ENCODE measurements around the gene TRAPPC1. TPM values are rescaled to one million over a fixed set of nuclear protein-coding genes. Genes with fewer than 3 reads are reported as not detected.

The TRAPPC1 gene
- total RNA-seq, 2 donors from 2014 or later = 52.4 to 68.2 TPM

- peaks cover 0 to 4% of the 10 kb centered on the region in 2 donors for H3K4me1 ChIP-seq
- no peaks in the 10 kb centered on the region for H3K27me3 ChIP-seq
- DNase-seq (ENCODE audit: low spot score) = no peak
- no peak overlapping the region for H3K4me3 ChIP-seq
- H3K27ac ChIP-seq = no peak overlapping the region
- TF ChIP-seq, protein P1, sequence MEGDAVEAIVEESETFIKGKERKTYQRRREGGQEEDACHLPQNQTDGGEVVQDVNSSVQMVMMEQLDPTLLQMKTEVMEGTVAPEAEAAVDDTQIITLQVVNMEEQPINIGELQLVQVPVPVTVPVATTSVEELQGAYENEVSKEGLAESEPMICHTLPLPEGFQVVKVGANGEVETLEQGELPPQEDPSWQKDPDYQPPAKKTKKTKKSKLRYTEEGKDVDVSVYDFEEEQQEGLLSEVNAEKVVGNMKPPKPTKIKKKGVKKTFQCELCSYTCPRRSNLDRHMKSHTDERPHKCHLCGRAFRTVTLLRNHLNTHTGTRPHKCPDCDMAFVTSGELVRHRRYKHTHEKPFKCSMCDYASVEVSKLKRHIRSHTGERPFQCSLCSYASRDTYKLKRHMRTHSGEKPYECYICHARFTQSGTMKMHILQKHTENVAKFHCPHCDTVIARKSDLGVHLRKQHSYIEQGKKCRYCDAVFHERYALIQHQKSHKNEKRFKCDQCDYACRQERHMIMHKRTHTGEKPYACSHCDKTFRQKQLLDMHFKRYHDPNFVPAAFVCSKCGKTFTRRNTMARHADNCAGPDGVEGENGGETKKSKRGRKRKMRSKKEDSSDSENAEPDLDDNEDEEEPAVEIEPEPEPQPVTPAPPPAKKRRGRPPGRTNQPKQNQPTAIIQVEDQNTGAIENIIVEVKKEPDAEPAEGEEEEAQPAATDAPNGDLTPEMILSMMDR (IDR thresholded peaks at IDR 0.05) = no peak
- no peaks in the 10 kb centered on the region for H3K9me3 ChIP-seq
- peaks cover 50% of the 10 kb centered on the region for H3K36me3 ChIP-seq
Observed at GRCh38 chr17:7894866-7895265, 36.9 kb downstream of the TRAPPC1 start.

DNA sequence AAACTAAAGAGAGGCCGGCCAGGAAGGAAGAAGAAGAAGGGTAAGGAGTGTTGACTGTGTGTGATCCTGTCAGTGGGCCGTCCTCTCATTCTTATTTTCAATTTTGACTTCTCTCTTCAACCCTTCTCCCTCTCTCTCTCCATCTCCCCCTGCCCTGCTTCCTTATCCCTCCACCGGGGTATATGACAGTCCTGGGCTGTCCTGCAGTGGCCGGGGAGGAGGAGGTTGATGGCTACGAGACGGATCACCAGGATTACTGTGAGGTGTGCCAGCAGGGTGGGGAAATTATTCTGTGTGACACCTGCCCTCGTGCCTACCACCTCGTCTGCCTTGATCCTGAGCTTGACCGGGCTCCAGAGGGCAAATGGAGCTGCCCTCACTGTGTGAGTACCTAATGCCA lies 37.5 kb downstream of the TRAPPC1 start:
- no peak for DNase-seq (ENCODE audit: low spot score)
- TF ChIP-seq, protein P1 (IDR thresholded peaks at IDR 0.05) = no peak
- Histone ChIP-seq H3K27ac (no peak overlapping the region), H3K36me3 (peaks cover 43% of the 10 kb centered on the region), H3K27me3 (no peaks in the 10 kb centered on the region), H3K9me3 (no peaks in the 10 kb centered on the region), H3K4me1 (peaks cover 0 to 10% of the 10 kb centered on the region in 2 donors), H3K4me3 (no peak overlapping the region)

DNA sequence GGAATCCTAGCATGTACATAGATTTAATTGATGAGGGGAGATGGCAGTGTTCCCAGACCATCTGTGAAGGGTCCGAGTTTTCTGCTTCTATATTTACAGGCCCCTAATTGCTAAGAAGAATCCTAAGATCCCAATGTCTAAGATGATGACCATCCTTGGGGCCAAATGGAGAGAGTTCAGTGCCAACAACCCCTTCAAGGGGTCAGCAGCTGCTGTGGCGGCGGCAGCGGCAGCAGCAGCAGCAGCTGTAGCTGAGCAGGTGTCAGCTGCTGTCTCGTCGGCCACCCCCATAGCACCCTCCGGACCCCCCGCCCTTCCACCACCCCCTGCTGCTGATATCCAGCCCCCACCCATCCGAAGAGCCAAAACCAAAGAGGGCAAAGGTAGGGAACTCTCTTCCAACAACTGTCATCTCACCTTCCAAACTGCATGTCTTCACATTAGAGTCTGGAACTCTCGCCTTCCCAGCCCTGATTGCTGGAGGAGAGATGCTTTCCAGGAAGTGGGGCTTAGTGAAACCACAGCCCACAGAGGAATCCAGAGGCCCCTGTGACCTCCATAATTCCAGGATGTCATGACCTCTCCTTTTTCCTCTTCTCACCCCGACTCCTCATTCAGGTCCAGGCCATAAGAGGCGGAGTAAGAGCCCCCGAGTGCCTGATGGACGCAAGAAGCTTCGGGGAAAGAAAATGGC lies 38.4 kb downstream of the TRAPPC1 start:
- peaks cover 34% of the 10 kb centered on the region for H3K36me3 ChIP-seq

DNA sequence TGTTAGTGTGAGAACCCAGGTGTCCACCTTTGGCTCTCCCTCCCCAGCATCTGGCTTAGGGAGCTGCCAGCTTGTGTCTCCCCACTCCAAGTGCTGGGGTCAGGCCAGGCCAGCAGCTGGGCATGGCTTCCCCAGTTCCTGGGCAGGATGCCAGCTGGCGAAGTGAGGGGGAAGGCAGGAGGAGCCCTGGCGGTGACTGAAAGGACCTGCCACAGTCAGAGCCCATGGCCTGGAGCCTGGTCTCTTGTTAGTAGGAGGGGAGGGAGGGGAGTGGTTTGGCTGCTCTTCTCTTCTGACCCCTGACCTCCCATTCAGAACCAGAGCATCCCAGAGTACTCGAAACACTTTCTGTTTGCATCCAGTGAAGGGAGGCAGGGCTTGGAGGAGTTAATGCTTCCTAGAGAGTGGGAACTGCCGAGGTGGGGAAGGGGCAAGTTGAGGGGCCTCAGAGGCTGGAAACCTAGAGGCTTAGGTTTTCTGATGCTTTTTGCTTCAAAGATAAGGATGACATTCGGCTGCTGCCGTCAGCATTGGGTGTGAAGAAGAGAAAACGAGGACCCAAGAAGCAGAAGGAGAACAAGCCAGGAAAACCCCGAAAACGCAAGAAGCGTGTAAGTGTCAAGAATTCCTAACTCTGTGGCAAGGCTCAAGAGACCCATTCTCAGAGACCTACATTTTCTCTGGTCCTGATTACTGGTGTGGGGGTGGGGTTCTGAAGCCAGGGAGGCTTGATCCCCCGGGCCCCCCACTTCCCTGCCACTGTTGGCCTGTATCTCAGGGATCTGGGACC lies 42.4 kb downstream of the TRAPPC1 start:
- DNase-seq (ENCODE audit: low spot score) = peak; percentile 96

More for the DNA sequence above, 38.4 kb downstream of the TRAPPC1 start:
- H3K9me3 ChIP-seq = no peaks in the 10 kb centered on the region
- H3K4me3 ChIP-seq = no peak overlapping the region
- H3K4me1 ChIP-seq = peaks cover 0 to 19% of the 10 kb centered on the region in 2 donors
- H3K27ac ChIP-seq = no peak overlapping the region
- DNase-seq (ENCODE audit: low spot score) = no peak
- no peaks in the 10 kb centered on the region for H3K27me3 ChIP-seq
- TF ChIP-seq, protein P1 (IDR thresholded peaks at IDR 0.05) = no peak

DNA sequence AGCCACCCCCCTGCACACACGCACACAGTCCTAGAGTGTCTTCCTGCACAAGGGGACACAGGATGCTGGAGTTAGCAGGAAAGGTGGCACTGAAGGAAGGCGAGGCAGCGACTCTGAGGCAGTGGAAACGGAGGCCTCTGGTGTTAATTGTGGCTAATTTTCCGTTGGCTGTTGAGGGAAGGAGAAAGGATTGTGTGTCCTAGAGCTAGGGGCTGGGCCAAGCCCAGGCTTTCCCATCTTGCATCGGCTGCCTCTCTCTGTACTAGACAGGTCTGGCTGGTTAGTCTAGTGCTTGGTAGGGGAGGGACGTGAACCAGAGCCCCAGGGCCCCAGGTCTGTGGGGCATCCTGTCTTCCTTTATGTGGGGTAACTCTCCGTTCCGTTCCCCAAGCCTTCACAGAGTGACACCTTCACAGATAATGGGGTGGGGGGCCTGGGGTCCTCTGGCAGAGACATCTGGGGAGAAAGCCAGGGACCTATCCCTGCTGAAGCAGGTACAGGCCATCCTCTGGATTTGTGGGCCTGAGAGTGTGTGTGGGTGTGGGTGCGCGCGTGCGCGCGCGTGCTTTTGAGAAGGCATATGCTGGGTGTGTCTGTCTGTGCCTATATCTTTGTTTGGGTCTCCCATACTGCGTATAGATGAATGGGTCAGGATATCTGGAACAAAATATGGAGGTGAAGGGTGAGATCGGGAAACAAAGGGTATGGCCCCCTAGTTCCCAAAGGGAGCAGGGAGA lies 43.4 kb downstream of the TRAPPC1 start, which contains the start of gene CHD3:
Gene CHD3, plus strand, starts transcription at position 606 of the 737 bp plus-strand sequence. CDS start 212 bp downstream, outside the sequence.
- TF ChIP-seq, protein P1 (IDR thresholded peaks at IDR 0.05) = no peak
- Histone ChIP-seq H3K4me1 (peaks cover 0 to 47% of the 10 kb centered on the region in 2 donors), H3K4me3 (peak within 1 kb of the TSS; percentile 17 to 87), H3K9me3 (no peaks in the 10 kb centered on the region), H3K36me3 (peaks cover 7% of the 10 kb centered on the region), H3K27ac (peak within 1 kb of the TSS; percentile 88 to 90), H3K27me3 (no peaks in the 10 kb centered on the region)
- no peak for DNase-seq (ENCODE audit: low spot score)

More for the DNA sequence above, 42.4 kb downstream of the TRAPPC1 start:
- H3K9me3 ChIP-seq = no peaks in the 10 kb centered on the region
- peaks cover 18% of the 10 kb centered on the region for H3K36me3 ChIP-seq
- no peaks in the 10 kb centered on the region for H3K27me3 ChIP-seq
- TF ChIP-seq, protein P1 (IDR thresholded peaks at IDR 0.05) = peak in 1 of 2 donors; percentile 54
- peak overlapping the region; percentile 88 to 90 for H3K27ac ChIP-seq
- peak overlapping the region in 1 of 2 donors; percentile 87 for H3K4me3 ChIP-seq
- peaks cover 0 to 47% of the 10 kb centered on the region in 2 donors for H3K4me1 ChIP-seq

All from right atrium auricular region (tissue), 2 donors.